K562 (cell line): ENCODE measurements around the gene BAG5. TPM values are rescaled to one million over a fixed set of nuclear protein-coding genes. Genes with fewer than 3 reads are reported as not detected.

Source experiments
- ADNP ChIP-seq: fragments of 200-800 bp; sonication (Bioruptor generic); IDR thresholded peaks from 2 replicates; pipeline ENCODE4 v1.6.1; 2016; ENCODE audit warnings: missing genetic modification characterization, missing compliant biosample characterization
- CREB3L1 ChIP-seq: fragments of 450-650 bp; IDR thresholded peaks from 2 replicates; pipeline ENCODE4 v1.6.1; 2014; ENCODE audit warnings: low read depth, mild to moderate bottlenecking, moderate library complexity, borderline replicate concordance
- CXXC5 ChIP-seq: fragments of 250-450 bp; sonication (Bioruptor Pico); IDR thresholded peaks from 2 replicates; pipeline ENCODE4 v1.8.0; 2022; ENCODE audit warnings: inconsistent platforms, mild to moderate bottlenecking, moderate library complexity
- E2F6 ChIP-seq, 2 experiments: IDR thresholded peaks; 2 replicates each; pipeline ENCODE4 v1.6.1; 2011; ENCODE audit warnings: borderline replicate concordance in 1 of 2, control low read depth in 1 of 2, low read depth in 1 of 2, low read length in 1 of 2, mild to moderate bottlenecking in 1 of 2, mixed read lengths in 1 of 2, moderate library complexity in 1 of 2; ENCODE audit not compliant: insufficient read depth in 1 of 2, insufficient read length in 1 of 2, poor library complexity in 1 of 2, severe bottlenecking in 1 of 2; ENCODE audit errors: extremely low read depth in 1 of 2
- GTF2E2 ChIP-seq: fragments of 200-800 bp; sonication (Bioruptor generic); IDR thresholded peaks from 2 replicates; pipeline ENCODE4 v1.6.1; 2016; ENCODE audit warnings: missing genetic modification characterization, missing compliant biosample characterization
- HDAC2 ChIP-seq: fragments of 450-650 bp; IDR thresholded peaks from 2 replicates; pipeline ENCODE4 v1.6.1; 2016; ENCODE audit warnings: mild to moderate bottlenecking
- ID3 ChIP-seq, 2 experiments: fragments of 250-450 bp in 1 of 2; fragments of 450-650 bp in 1 of 2; sonication (Bioruptor Pico) in 1 of 2; IDR thresholded peaks; 2 replicates each; pipeline versions ENCODE4 v1.6.1 to v1.8.0; 2016 to 2021; ENCODE audit warnings: mild to moderate bottlenecking in 2 of 2, moderate library complexity in 2 of 2, missing compliant biosample characterization in 1 of 2, missing genetic modification characterization in 1 of 2
- KAT7 ChIP-seq: sonication (generic); formaldehyde crosslinking; IDR thresholded peaks from 2 replicates; pipeline ENCODE4 v1.8.0; 2022; ENCODE audit warnings: missing genetic modification reagents, mild to moderate bottlenecking, borderline replicate concordance
- NR0B1 ChIP-seq: fragments of 450-650 bp; IDR thresholded peaks from one replicate; pipeline ENCODE4 v1.6.1; 2018; ENCODE audit warnings: mild to moderate bottlenecking, moderate library complexity; ENCODE audit not compliant: partially characterized antibody
- POLR2B ChIP-seq: fragments of 450-650 bp; IDR thresholded peaks from 2 replicates; pipeline ENCODE4 v1.6.1; 2018; ENCODE audit warnings: low read depth; ENCODE audit not compliant: partially characterized antibody
- REST ChIP-seq, 2 experiments: fragments of 450-650 bp; formaldehyde crosslinking in 1 of 2; IDR thresholded peaks; 2 replicates each; pipeline versions ENCODE4 v1.4.0 to v1.6.1; 2014 to 2020; ENCODE audit warnings: mild to moderate bottlenecking in 2 of 2, borderline replicate concordance in 1 of 2, low read depth in 1 of 2
- polyA plus RNA-seq, 8 experiments: library from polyadenylated mRNA; depleted of rRNA in 4 of 8; stranded (reverse) in 5 of 8; unstranded in 3 of 8; fragments of >200 nt; fragmentation: Nextera tagmentation in 2 of 8; fragmentation: Illumina TruSeq in 1 of 8; extraction: Ambion mirVana in 2 of 8; extraction: Trizol in 1 of 8; gene quantifications; 2 replicates each; pipeline versions ENCODE4 v1.2.1 to v1.2.3, GENCODE V29; 2011 to 2014; ENCODE audit warnings: inconsistent platforms in 1 of 8, missing spikeins in 1 of 8
- total RNA-seq, 7 experiments: library from RNA; depleted of rRNA in 6 of 7; stranded (reverse); fragments of >200 nt in 6 of 7; fragmentation: Illumina TruSeq in 2 of 7; extraction: Trizol in 2 of 7; gene quantifications; 2 replicates each; pipeline versions ENCODE4 v1.2.1 to v1.2.3, GENCODE V29; 2011 to 2021; ENCODE audit warnings: low replicate concordance in 1 of 7

The BAG5 gene
- total and polyA plus RNA-seq, 9 of the 15 experiments (the other 6 are each of a cell fraction or from before 2014, with no cell fraction given), result 7.9 to 21.4 (median 13.2) TPM

GRCh38 chr14:103562429-103563225 is at the start of gene BAG5, which contains the start of gene COA8 (continued):
- TF ChIP-seq REST (IDR thresholded peaks at IDR 0.05; ENCODE audit: borderline replicate concordance) (no peak), REST (CRISPR knock-in tag; IDR thresholded peaks at IDR 0.05; ENCODE audit: low read depth) (0 out of 2 replicates have a peak, but pooled peaks have one; percentile 39), HDAC2 (peak; percentile 46; the same call in 1 of the 2 replicates), ID3 (CRISPR knock-in tag; IDR thresholded peaks at IDR 0.05) (no peak), ID3 (tag; IDR thresholded peaks at IDR 0.05) (peak; percentile 63; the same call in 1 of the 2 replicates), NR0B1 (no peak), GTF2E2 (tag) (no peak), ADNP (tag) (no peak), CXXC5 (peak; percentile 90), POLR2B (peak; percentile 42), KAT7 (CRISPR knock-in tag) (no peak), CREB3L1 (peak; percentile 87), E2F6 (IDR thresholded peaks at IDR 0.05; ENCODE audit: borderline replicate concordance in 1 of 2, extremely low read depth in 1 of 2, insufficient read depth in 1 of 2, insufficient read length in 1 of 2, low read depth in 1 of 2, low read length in 1 of 2, poor library complexity in 1 of 2, severe bottlenecking in 1 of 2) (peak in 1 of 2 experiments; percentile 70)
